ENCODE results near the gene CTDP1. TPM values are rescaled to one million over a fixed set of nuclear protein-coding genes. Genes with fewer than 3 reads are reported as not detected.
"Not testable (repeated sequence)": the region's sequence is repeated elsewhere in the genome, so short reads cannot be mapped to it uniquely, and the experiment has no call there.

Gene CTDP1
- total RNA-seq, 1 experiment from 2014 or later, result 12.4 TPM

GRCh38 chr18:79718878-79719477, 39.4 kb downstream of the CTDP1 start:
- DNase-seq (ENCODE audit: extremely low read depth, low read depth), result no peak

GRCh38 chr18:79719478-79720358, 40.1 kb downstream of the CTDP1 start:
- not testable (repeated sequence) for DNase-seq (ENCODE audit: extremely low read depth, low read depth)

- no peak for DNase-seq (ENCODE audit: extremely low read depth, low read depth)
These were observed 40.7 kb downstream of the CTDP1 start for GRCh38 chr18:79720359-79720733.

- no peak for DNase-seq (ENCODE audit: extremely low read depth, low read depth)
These were observed 43.4 kb downstream of the CTDP1 start for GRCh38 chr18:79723036-79723435.

GRCh38 chr18:79723628-79724027, 44.0 kb downstream of the CTDP1 start:
- no peak for DNase-seq (ENCODE audit: extremely low read depth, low read depth)

- no peak for DNase-seq (ENCODE audit: extremely low read depth, low read depth)
These were observed 44.9 kb downstream of the CTDP1 start for GRCh38 chr18:79724299-79725080.

GRCh38 chr18:79725486-79725885, 45.9 kb downstream of the CTDP1 start:
- no peak for DNase-seq (ENCODE audit: extremely low read depth, low read depth)

GRCh38 chr18:79726721-79727120, 47.1 kb downstream of the CTDP1 start:
- DNase-seq (ENCODE audit: extremely low read depth, low read depth), result no peak

GRCh38 chr18:79727211-79727610, 47.6 kb downstream of the CTDP1 start:
- DNase-seq (ENCODE audit: extremely low read depth, low read depth), result no peak

GRCh38 chr18:79728931-79729586, 49.5 kb downstream of the CTDP1 start:
- DNase-seq (ENCODE audit: extremely low read depth, low read depth), result no peak

GRCh38 chr18:79729611-79730010, 50.0 kb downstream of the CTDP1 start:
- no peak for DNase-seq (ENCODE audit: extremely low read depth, low read depth)

- no peak for DNase-seq (ENCODE audit: extremely low read depth, low read depth)
These were observed 51.2 kb downstream of the CTDP1 start for GRCh38 chr18:79730804-79731203.

- not testable (repeated sequence) for DNase-seq (ENCODE audit: extremely low read depth, low read depth)
These were observed 52.5 kb downstream of the CTDP1 start for GRCh38 chr18:79731881-79732720.

- DNase-seq (ENCODE audit: extremely low read depth, low read depth), result no peak
These were observed 53.1 kb downstream of the CTDP1 start for GRCh38 chr18:79732721-79733025.

- DNase-seq (ENCODE audit: extremely low read depth, low read depth), result no peak
These were observed 53.6 kb downstream of the CTDP1 start for GRCh38 chr18:79733135-79733701.

- no peak for DNase-seq (ENCODE audit: extremely low read depth, low read depth)
These were observed 54.6 kb downstream of the CTDP1 start for GRCh38 chr18:79733986-79734770.

GRCh38 chr18:79735071-79735980, 55.7 kb downstream of the CTDP1 start:
- no peak for DNase-seq (ENCODE audit: extremely low read depth, low read depth)

GRCh38 chr18:79736230-79736629, 56.6 kb downstream of the CTDP1 start:
- DNase-seq (ENCODE audit: extremely low read depth, low read depth), result no peak

All from NCI-H460 (cell line).